Lower leg skin (tissue), 4 donors: ENCODE data around the gene BUB1B. TPM values are rescaled to one million over a fixed set of nuclear protein-coding genes. Genes with fewer than 3 reads are reported as not detected.

Source experiments
- DNase-seq, 2 donors: peaks; one replicate each; pipeline ENCODE4 v3.0.0-alpha.2; 2019; ENCODE audit warnings: low spot score in 2 of 2
- H3K4me3 ChIP-seq: fragments of 200-600 bp; sonication (generic); 2 replicates; pipeline ENCODE4 v1.5.1; 2017; ENCODE audit warnings: mild to moderate bottlenecking, low read depth; ENCODE audit not compliant: poor library complexity, severe bottlenecking
- POLR2A ChIP-seq, 2 donors: fragments of 450-650 bp; IDR thresholded peaks; one replicate each; pipeline ENCODE4 v1.6.1; 2016 to 2017; ENCODE audit warnings: antibody characterized with exemption in 2 of 2, mild to moderate bottlenecking in 1 of 2, moderate library complexity in 1 of 2
- WGBS, 2 donors: methylation state at CpG; one replicate each; pipeline ENCODE4 v1.1.5; 2018; 5-methylcytosine and 5-hydroxymethylcytosine counted together
- intact Hi-C: fragments of 100-400 bp; cut with DNase I; formaldehyde crosslinking; loops from one replicate; pipeline ENCODE4 v1.15.0; 2023; ENCODE audit warnings: low total_unique reads
- total RNA-seq, 4 donors: library from RNA; depleted of rRNA; stranded (reverse); fragments of >200 nt; gene quantifications; one replicate each; pipeline ENCODE4 v1.1.0, GENCODE V29; 2016
- TF ChIP-seq, protein P1 (sequence below), 3 donors: fragments of 450-650 bp; IDR thresholded peaks; one replicate each; pipeline ENCODE4 v1.5.1; 2016; ENCODE audit warnings: antibody characterized with exemption in 3 of 3, mild to moderate bottlenecking in 3 of 3, moderate library complexity in 2 of 3

BUB1B gene
- total RNA-seq, 4 donors from 2014 or later = 1.3 to 4.5 (median 2.1) TPM

DNA sequence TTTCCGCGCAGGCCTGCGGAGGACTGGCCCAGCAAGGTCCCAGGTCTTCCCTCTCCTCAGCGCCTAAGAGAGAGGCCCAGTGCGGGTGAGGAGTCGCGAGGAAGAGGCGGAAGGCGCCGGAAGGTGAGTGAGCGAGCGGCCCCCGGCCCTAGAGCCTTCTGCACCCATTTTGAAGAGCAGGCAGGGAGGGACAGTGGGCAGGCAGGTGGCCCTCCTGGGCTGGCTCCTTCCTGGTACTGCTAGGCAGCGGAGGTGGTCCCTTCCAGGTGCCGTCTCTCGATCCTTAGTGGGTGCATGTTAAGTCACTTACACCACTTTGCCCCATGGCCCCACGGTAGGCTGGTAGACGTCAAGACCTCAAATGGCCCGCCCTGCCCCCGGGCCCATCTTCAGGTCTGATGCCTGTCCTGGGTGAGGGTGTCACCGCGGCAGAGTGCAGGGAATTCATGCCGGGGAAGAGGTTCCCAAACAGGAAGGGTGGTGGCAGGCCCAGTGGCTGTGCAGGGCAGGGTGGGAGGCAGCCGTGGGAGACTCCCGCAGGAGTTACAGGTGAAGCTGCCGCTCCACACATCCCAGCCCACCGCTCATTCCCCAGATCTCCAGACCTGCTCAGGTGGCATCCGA lies 92.4 kb downstream of the BUB1B start:
- intact Hi-C loops = no loop called here
- DNase-seq = no peak
- no peak for TF ChIP-seq POLR2A (IDR thresholded peaks at IDR 0.05)
- TF ChIP-seq, protein P1, sequence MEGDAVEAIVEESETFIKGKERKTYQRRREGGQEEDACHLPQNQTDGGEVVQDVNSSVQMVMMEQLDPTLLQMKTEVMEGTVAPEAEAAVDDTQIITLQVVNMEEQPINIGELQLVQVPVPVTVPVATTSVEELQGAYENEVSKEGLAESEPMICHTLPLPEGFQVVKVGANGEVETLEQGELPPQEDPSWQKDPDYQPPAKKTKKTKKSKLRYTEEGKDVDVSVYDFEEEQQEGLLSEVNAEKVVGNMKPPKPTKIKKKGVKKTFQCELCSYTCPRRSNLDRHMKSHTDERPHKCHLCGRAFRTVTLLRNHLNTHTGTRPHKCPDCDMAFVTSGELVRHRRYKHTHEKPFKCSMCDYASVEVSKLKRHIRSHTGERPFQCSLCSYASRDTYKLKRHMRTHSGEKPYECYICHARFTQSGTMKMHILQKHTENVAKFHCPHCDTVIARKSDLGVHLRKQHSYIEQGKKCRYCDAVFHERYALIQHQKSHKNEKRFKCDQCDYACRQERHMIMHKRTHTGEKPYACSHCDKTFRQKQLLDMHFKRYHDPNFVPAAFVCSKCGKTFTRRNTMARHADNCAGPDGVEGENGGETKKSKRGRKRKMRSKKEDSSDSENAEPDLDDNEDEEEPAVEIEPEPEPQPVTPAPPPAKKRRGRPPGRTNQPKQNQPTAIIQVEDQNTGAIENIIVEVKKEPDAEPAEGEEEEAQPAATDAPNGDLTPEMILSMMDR (IDR thresholded peaks at IDR 0.05) = no peak
- H3K4me3 ChIP-seq = peak overlapping the region; percentile 31
- 36 to 43% methylated on average over 16 to 25 of the region's 28 CpGs for WGBS, 2 donors

DNA sequence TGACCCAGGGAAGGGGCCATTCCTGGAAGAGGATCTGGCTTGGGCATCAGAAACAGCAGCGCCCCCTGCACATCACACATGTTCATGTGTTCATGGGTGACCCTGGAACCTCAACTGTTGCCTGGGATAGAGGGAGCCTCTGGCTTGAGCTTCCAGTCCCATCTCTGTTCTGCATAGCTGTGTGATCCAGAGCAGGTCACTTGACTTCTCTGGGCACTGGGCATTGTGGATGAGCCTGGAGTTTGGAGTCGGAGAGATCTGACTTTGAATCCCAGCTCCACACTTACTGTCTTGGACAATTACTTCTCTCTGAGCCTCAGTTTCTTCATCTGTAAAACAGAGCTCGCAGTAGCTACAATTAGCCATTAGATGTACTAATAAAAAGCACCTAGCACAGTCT lies 93.6 kb downstream of the BUB1B start:
- WGBS, 2 donors = 97 to 100% methylated on average over 2 to 3 of the region's 3 CpGs
- TF ChIP-seq, protein P1 (IDR thresholded peaks at IDR 0.05) = no peak
- TF ChIP-seq POLR2A (IDR thresholded peaks at IDR 0.05) = no peak
- no peak for DNase-seq
- intact Hi-C loops = no loop called here
- no peak overlapping the region for H3K4me3 ChIP-seq

DNA sequence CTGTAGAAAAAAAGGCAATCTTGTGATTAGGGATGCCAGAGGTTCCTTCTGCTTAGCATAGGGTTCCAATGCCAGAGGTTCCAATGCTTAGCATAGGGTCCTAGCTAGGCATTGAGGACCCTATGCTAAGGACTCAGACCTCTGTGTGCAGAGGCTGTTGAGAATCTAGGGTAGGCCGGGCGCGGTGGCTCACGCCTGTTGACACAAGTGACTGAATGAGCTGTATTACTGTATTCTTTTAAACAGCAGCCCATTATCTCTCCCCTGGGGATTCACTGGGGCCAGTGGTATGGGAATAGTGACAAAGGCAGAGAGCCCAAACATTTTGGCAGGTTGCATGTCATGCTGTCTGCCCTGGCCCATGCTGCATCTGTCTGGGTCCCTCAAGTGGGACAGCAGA lies 94.2 kb downstream of the BUB1B start:
- no peak for DNase-seq
- no peak overlapping the region for H3K4me3 ChIP-seq
- 81 to 90% methylated on average over 4 of the region's 4 CpGs for WGBS, 2 donors
- TF ChIP-seq, protein P1 (IDR thresholded peaks at IDR 0.05) = no peak
- TF ChIP-seq POLR2A (IDR thresholded peaks at IDR 0.05) = no peak
- intact Hi-C loops = no loop called here

DNA sequence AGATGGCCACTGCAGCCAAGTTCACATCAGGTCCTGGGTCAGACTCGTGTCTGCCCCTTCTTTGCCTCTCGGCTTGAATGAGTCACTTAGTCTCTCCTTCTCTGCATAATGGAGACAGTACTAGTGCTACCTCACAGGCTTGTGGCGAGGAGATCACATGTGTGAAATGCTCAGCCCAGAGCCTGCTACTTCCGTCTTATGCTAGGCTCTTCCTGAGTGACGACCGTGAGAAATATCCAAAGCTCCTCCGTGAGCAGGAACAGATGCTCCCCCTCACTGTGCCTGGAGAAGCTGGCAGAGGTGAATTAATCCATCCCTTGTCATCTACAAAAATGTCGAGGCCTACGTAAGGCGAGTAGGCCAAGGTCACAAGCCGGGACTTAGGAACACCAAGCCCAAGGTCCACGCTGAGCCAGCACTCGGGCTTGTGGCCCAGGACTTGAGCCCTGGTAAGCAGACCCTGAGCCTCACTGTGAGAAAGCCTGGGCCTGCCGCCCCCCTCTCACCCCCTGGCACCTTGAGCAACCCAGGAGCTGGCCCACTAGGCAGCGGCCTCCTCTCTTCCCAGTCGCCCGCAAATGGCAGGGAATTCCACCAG lies 95.9 kb downstream of the BUB1B start:
- intact Hi-C loops = no loop called here
- no peak overlapping the region for H3K4me3 ChIP-seq
- TF ChIP-seq POLR2A (IDR thresholded peaks at IDR 0.05) = no peak
- TF ChIP-seq, protein P1 (IDR thresholded peaks at IDR 0.05) = no peak
- DNase-seq = no peak
- WGBS, 2 donors = 87 to 90% methylated on average over 17 of the region's 17 CpGs

DNA sequence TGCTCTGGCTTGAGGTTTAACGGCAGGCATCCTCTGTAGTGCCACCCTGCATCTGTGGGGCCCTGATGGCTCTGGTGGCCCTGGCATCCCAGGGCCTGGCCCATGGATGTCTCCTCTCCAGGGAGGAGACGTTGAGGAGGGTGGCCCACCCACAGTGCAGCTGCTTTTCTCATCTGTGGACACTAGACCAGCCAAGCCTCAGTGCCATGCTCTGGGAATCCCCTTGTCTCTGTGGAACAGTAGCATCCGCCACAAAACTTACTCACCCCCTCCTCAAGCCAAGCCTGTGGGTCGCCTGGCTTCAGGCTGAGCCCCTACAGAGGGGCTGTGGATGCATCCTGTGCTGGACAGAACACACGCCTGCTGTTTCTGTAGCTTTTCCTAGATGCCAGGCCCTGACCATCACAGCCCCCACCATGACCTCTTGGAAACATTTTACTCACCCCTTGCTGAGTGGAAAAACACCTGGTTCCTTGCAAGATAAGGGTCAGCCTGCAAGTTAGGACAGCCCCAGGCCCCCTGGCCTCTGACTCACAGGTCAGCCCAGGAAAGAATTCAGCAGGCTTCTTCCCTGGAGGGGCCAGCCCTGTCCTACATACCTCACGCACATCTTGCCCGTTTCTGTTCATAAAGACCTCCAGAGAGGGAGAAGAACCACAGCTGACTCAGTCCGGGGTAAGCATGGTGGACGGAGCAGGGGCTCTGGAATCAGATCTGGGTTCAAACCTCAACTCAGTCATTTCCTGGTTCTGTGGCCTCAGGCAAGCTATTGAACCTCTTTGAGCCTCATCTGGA lies 97.0 kb downstream of the BUB1B start:
- no peak overlapping the region for H3K4me3 ChIP-seq
- 84 to 89% methylated on average over 9 of the region's 9 CpGs for WGBS, 2 donors
- DNase-seq = no peak
- intact Hi-C loops = no loop called here
- no peak for TF ChIP-seq POLR2A (IDR thresholded peaks at IDR 0.05)
- TF ChIP-seq, protein P1 (IDR thresholded peaks at IDR 0.05) = no peak
